ENCODE results near the gene RABL3.

The RABL3 gene

GRCh38 chr3:120778776-120779175, 36.5 kb upstream of the RABL3 start:
- no peak overlapping the region for H3K4me3 ChIP-seq (ENCODE audit: low read length)
- peaks cover 2% of the 10 kb centered on the region for H3K36me3 ChIP-seq (ENCODE audit: control insufficient read depth, insufficient read depth, low read length)
- H3K79me2 ChIP-seq (ENCODE audit: control insufficient read depth, insufficient read depth, low read length) = no peaks in the 10 kb centered on the region
- H3K23ac ChIP-seq (ENCODE audit: low read length) = no peak overlapping the region
- H3K4me2 ChIP-seq (ENCODE audit: low read length) = no peak overlapping the region
- H3K4me1 ChIP-seq (ENCODE audit: control insufficient read depth, low read depth, low read length) = no peaks in the 10 kb centered on the region
- H2BK120ac ChIP-seq (ENCODE audit: low read depth, low read length) = no peak overlapping the region
- H3K18ac ChIP-seq (ENCODE audit: low read length) = no peak overlapping the region
- H3K56ac ChIP-seq (ENCODE audit: low read length) = no peak overlapping the region
- H2AK5ac ChIP-seq (ENCODE audit: low read length) = no peak overlapping the region
- H3K4ac ChIP-seq (ENCODE audit: low read depth, low read length) = no peak overlapping the region
- H3K27me3 ChIP-seq (ENCODE audit: insufficient read depth, low read length, poor library complexity) = no peaks in the 10 kb centered on the region
- no peak overlapping the region for H4K8ac ChIP-seq (ENCODE audit: low read depth, low read length)
- no peak overlapping the region for H2BK15ac ChIP-seq (replicated peaks; ENCODE audit: low read depth)
- H4K5ac ChIP-seq (ENCODE audit: low read length) = no peak overlapping the region
- peaks cover 1% of the 10 kb centered on the region for H3K79me1 ChIP-seq (ENCODE audit: low read length)
- WGBS (ENCODE audit: extremely low coverage, insufficient coverage, low lambda C conversion rate) = no CpG with 5 or more reads among the region's 3 CpGs
- H2BK5ac ChIP-seq (ENCODE audit: low read length) = no peak overlapping the region
- no peak for DNase-seq
- no peak overlapping the region for H3K27ac ChIP-seq (ENCODE audit: low read depth, low read length)
- no peak overlapping the region for H3K9ac ChIP-seq (ENCODE audit: low read length)

- no peaks in the 10 kb centered on the region for H3K79me2 ChIP-seq (ENCODE audit: control insufficient read depth, insufficient read depth, low read length)
- no peak overlapping the region for H3K56ac ChIP-seq (ENCODE audit: low read length)
- H3K79me1 ChIP-seq (ENCODE audit: low read length) = peaks cover 3% of the 10 kb centered on the region
- no peak overlapping the region for H3K4ac ChIP-seq (ENCODE audit: low read depth, low read length)
- H3K4me1 ChIP-seq (ENCODE audit: control insufficient read depth, low read depth, low read length) = no peaks in the 10 kb centered on the region
- H2BK15ac ChIP-seq (replicated peaks; ENCODE audit: low read depth) = no peak overlapping the region
- H2BK5ac ChIP-seq (ENCODE audit: low read length) = no peak overlapping the region
- H3K27me3 ChIP-seq (ENCODE audit: insufficient read depth, low read length, poor library complexity) = no peaks in the 10 kb centered on the region
- H3K4me3 ChIP-seq (ENCODE audit: low read length) = no peak overlapping the region
- no peak overlapping the region for H3K18ac ChIP-seq (ENCODE audit: low read length)
- peaks cover 2% of the 10 kb centered on the region for H3K36me3 ChIP-seq (ENCODE audit: control insufficient read depth, insufficient read depth, low read length)
- H3K23ac ChIP-seq (ENCODE audit: low read length) = no peak overlapping the region
- no peak overlapping the region for H3K9ac ChIP-seq (ENCODE audit: low read length)
- H3K27ac ChIP-seq (ENCODE audit: low read depth, low read length) = no peak overlapping the region
- H2BK120ac ChIP-seq (ENCODE audit: low read depth, low read length) = no peak overlapping the region
- H4K5ac ChIP-seq (ENCODE audit: low read length) = no peak overlapping the region
- no peak overlapping the region for H3K4me2 ChIP-seq (ENCODE audit: low read length)
- WGBS (ENCODE audit: extremely low coverage, insufficient coverage, low lambda C conversion rate) = no CpG with 5 or more reads among the region's 4 CpGs
- no peak for DNase-seq
- H4K8ac ChIP-seq (ENCODE audit: low read depth, low read length) = peak overlapping the region; percentile 14
- no peak overlapping the region for H2AK5ac ChIP-seq (ENCODE audit: low read length)
Measured at GRCh38 chr3:120775411-120775810, 33.1 kb upstream of the RABL3 start.

DNA sequence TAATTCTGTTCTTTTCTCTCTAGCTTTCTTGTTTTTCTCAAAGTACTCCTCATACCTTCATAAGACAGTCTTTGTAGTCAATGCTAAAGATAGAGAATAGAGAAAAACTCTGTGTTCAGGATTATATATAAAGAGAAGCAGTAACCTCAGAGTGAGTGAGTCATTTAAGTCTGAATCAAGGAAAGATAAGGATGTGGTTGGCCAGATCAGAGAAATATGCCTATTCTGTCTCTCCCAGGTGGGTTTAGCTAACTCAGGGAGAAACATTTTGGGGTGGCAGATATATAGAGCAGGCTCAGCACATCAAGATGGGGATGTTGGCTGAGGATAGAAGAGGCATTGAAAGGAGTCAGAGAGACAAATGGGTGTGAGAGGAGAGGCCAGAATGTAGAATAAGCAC, 31.6 kb upstream of the RABL3 start:
- no peak overlapping the region for H3K56ac ChIP-seq (ENCODE audit: low read length)
- no peaks in the 10 kb centered on the region for H3K4me1 ChIP-seq (ENCODE audit: control insufficient read depth, low read depth, low read length)
- no peak overlapping the region for H3K9ac ChIP-seq (ENCODE audit: low read length)
- H3K79me2 ChIP-seq (ENCODE audit: control insufficient read depth, insufficient read depth, low read length) = peaks cover 5% of the 10 kb centered on the region
- H3K27ac ChIP-seq (ENCODE audit: low read depth, low read length) = no peak overlapping the region
- no peaks in the 10 kb centered on the region for H3K27me3 ChIP-seq (ENCODE audit: insufficient read depth, low read length, poor library complexity)
- no peak overlapping the region for H2BK120ac ChIP-seq (ENCODE audit: low read depth, low read length)
- H2AK5ac ChIP-seq (ENCODE audit: low read length) = no peak overlapping the region
- H3K18ac ChIP-seq (ENCODE audit: low read length) = no peak overlapping the region
- no peak for DNase-seq
- H4K8ac ChIP-seq (ENCODE audit: low read depth, low read length) = no peak overlapping the region
- H3K4me3 ChIP-seq (ENCODE audit: low read length) = no peak overlapping the region
- no peak overlapping the region for H4K5ac ChIP-seq (ENCODE audit: low read length)
- no peak overlapping the region for H3K4ac ChIP-seq (ENCODE audit: low read depth, low read length)
- no peak overlapping the region for H3K23ac ChIP-seq (ENCODE audit: low read length)
- H3K79me1 ChIP-seq (ENCODE audit: low read length) = peaks cover 8% of the 10 kb centered on the region
- H2BK5ac ChIP-seq (ENCODE audit: low read length) = no peak overlapping the region
- no peak overlapping the region for H2BK15ac ChIP-seq (replicated peaks; ENCODE audit: low read depth)
- H3K4me2 ChIP-seq (ENCODE audit: low read length) = no peak overlapping the region
- H3K36me3 ChIP-seq (ENCODE audit: control insufficient read depth, insufficient read depth, low read length) = peaks cover 2% of the 10 kb centered on the region

GRCh38 chr3:120772081-120772480, 29.8 kb upstream of the RABL3 start:
- no CpG with 5 or more reads among the region's 2 CpGs for WGBS (ENCODE audit: extremely low coverage, insufficient coverage, low lambda C conversion rate)
- Histone ChIP-seq H2AK5ac (ENCODE audit: low read length) (no peak overlapping the region), H3K4me2 (ENCODE audit: low read length) (no peak overlapping the region), H4K5ac (ENCODE audit: low read length) (no peak overlapping the region), H2BK5ac (ENCODE audit: low read length) (no peak overlapping the region), H3K27me3 (ENCODE audit: insufficient read depth, low read length, poor library complexity) (no peaks in the 10 kb centered on the region), H3K4me3 (ENCODE audit: low read length) (no peak overlapping the region), H3K79me1 (ENCODE audit: low read length) (peaks cover 15% of the 10 kb centered on the region), H3K27ac (ENCODE audit: low read depth, low read length) (no peak overlapping the region), H3K9ac (ENCODE audit: low read length) (no peak overlapping the region), H3K4me1 (ENCODE audit: control insufficient read depth, low read depth, low read length) (no peaks in the 10 kb centered on the region), H3K56ac (ENCODE audit: low read length) (no peak overlapping the region), H4K8ac (ENCODE audit: low read depth, low read length) (no peak overlapping the region), H2BK15ac (replicated peaks; ENCODE audit: low read depth) (no peak overlapping the region), H3K36me3 (ENCODE audit: control insufficient read depth, insufficient read depth, low read length) (peaks cover 2% of the 10 kb centered on the region), H3K23ac (ENCODE audit: low read length) (no peak overlapping the region), H2BK120ac (ENCODE audit: low read depth, low read length) (no peak overlapping the region), H3K4ac (ENCODE audit: low read depth, low read length) (no peak overlapping the region), H3K18ac (ENCODE audit: low read length) (no peak overlapping the region), H3K79me2 (ENCODE audit: control insufficient read depth, insufficient read depth, low read length) (peaks cover 14% of the 10 kb centered on the region)
- no peak for DNase-seq

DNA sequence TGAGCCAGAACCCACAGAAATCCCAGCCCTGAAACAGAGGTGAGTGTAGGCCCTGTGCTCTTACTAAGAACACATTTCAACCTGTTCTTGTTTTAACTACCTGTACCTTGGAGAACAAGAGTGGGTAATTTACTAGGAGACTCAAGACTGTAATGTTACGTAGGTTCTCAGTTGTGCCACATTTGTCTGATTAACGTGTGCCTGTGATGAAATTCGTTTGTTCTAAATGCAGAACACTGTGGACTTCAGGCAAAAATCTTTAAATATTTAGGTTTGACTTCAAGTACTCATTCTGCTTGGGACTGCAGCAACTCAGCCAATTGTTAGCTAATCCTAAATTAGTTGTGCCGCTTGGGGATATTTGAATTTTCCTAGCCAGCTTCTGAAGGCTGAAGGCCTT, 28.6 kb upstream of the RABL3 start:
- no peak for DNase-seq
- no peak overlapping the region for H3K23ac ChIP-seq (ENCODE audit: low read length)
- H2BK5ac ChIP-seq (ENCODE audit: low read length) = no peak overlapping the region
- no peak overlapping the region for H4K5ac ChIP-seq (ENCODE audit: low read length)
- H3K27ac ChIP-seq (ENCODE audit: low read depth, low read length) = no peak overlapping the region
- H3K56ac ChIP-seq (ENCODE audit: low read length) = no peak overlapping the region
- H3K4me3 ChIP-seq (ENCODE audit: low read length) = no peak overlapping the region
- no peak overlapping the region for H2AK5ac ChIP-seq (ENCODE audit: low read length)
- peaks cover 18% of the 10 kb centered on the region for H3K79me2 ChIP-seq (ENCODE audit: control insufficient read depth, insufficient read depth, low read length)
- H2BK15ac ChIP-seq (replicated peaks; ENCODE audit: low read depth) = no peak overlapping the region
- H2BK120ac ChIP-seq (ENCODE audit: low read depth, low read length) = no peak overlapping the region
- WGBS (ENCODE audit: extremely low coverage, insufficient coverage, low lambda C conversion rate) = no CpG with 5 or more reads among the region's 4 CpGs
- no peak overlapping the region for H4K8ac ChIP-seq (ENCODE audit: low read depth, low read length)
- H3K79me1 ChIP-seq (ENCODE audit: low read length) = peaks cover 15% of the 10 kb centered on the region
- no peaks in the 10 kb centered on the region for H3K4me1 ChIP-seq (ENCODE audit: control insufficient read depth, low read depth, low read length)
- H3K4me2 ChIP-seq (ENCODE audit: low read length) = no peak overlapping the region
- no peak overlapping the region for H3K9ac ChIP-seq (ENCODE audit: low read length)
- no peak overlapping the region for H3K18ac ChIP-seq (ENCODE audit: low read length)
- H3K4ac ChIP-seq (ENCODE audit: low read depth, low read length) = no peak overlapping the region
- no peaks in the 10 kb centered on the region for H3K36me3 ChIP-seq (ENCODE audit: control insufficient read depth, insufficient read depth, low read length)
- no peaks in the 10 kb centered on the region for H3K27me3 ChIP-seq (ENCODE audit: insufficient read depth, low read length, poor library complexity)

GRCh38 chr3:120769436-120769835, 27.1 kb upstream of the RABL3 start:
- WGBS (ENCODE audit: extremely low coverage, insufficient coverage, low lambda C conversion rate) = no CpG with 5 or more reads among the region's 2 CpGs

More at GRCh38 chr3:120769436-120769835, 27.1 kb upstream of the RABL3 start:
- Histone ChIP-seq H3K27ac (ENCODE audit: low read depth, low read length) (no peak overlapping the region), H3K23ac (ENCODE audit: low read length) (no peak overlapping the region), H3K79me2 (ENCODE audit: control insufficient read depth, insufficient read depth, low read length) (peaks cover 18% of the 10 kb centered on the region), H3K4me3 (ENCODE audit: low read length) (no peak overlapping the region), H3K36me3 (ENCODE audit: control insufficient read depth, insufficient read depth, low read length) (no peaks in the 10 kb centered on the region), H2BK15ac (replicated peaks; ENCODE audit: low read depth) (no peak overlapping the region), H3K4ac (ENCODE audit: low read depth, low read length) (no peak overlapping the region), H2BK5ac (ENCODE audit: low read length) (no peak overlapping the region), H4K5ac (ENCODE audit: low read length) (no peak overlapping the region), H2AK5ac (ENCODE audit: low read length) (no peak overlapping the region), H4K8ac (ENCODE audit: low read depth, low read length) (no peak overlapping the region), H3K4me2 (ENCODE audit: low read length) (no peak overlapping the region), H3K56ac (ENCODE audit: low read length) (no peak overlapping the region), H3K18ac (ENCODE audit: low read length) (no peak overlapping the region), H3K4me1 (ENCODE audit: control insufficient read depth, low read depth, low read length) (no peaks in the 10 kb centered on the region), H3K9ac (ENCODE audit: low read length) (no peak overlapping the region), H3K79me1 (ENCODE audit: low read length) (peaks cover 14% of the 10 kb centered on the region), H3K27me3 (ENCODE audit: insufficient read depth, low read length, poor library complexity) (no peaks in the 10 kb centered on the region), H2BK120ac (ENCODE audit: low read depth, low read length) (no peak overlapping the region)
- no peak for DNase-seq

Measured in mesendoderm (in vitro differentiated cells).